Subcutaneous adipose tissue (tissue), 4 donors: Measurements from ENCODE around the gene CSN2. TPM values are rescaled to one million over a fixed set of nuclear protein-coding genes. Genes with fewer than 3 reads are reported as not detected.

Experiments used
- total RNA-seq, 4 donors: library from RNA; depleted of rRNA; stranded (reverse); fragments of >200 nt; gene quantifications; one replicate each; pipeline ENCODE4 v1.1.0, GENCODE V29; 2016
- TF ChIP-seq, protein P1 (sequence below): fragments of 450-650 bp; IDR thresholded peaks from one replicate; pipeline ENCODE4 v1.5.1; 2016; ENCODE audit warnings: low read depth, mild to moderate bottlenecking, control low read depth, antibody characterized with exemption, moderate library complexity

Gene CSN2
- total RNA-seq, 4 donors from 2014 or later = not detected

DNA sequence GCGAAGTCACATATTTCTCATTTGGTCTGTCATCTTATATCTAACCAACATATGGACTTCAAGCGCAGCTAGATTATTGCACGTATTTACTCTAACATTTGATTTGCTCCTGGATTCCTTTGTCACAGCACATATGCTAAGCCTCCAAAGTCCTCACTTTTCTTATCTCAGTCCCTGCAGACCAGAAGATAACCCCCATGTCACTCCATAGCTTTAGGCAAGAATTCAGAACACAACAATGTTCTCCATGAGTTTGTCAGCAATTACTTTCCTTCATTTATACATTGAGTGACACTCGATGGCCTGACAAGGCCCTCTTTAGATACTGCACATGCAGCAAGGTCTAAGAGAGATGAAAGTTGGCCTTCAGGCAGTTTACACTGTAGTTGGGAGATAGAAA lies 25.5 kb upstream of the CSN2 start:
- TF ChIP-seq, protein P1, sequence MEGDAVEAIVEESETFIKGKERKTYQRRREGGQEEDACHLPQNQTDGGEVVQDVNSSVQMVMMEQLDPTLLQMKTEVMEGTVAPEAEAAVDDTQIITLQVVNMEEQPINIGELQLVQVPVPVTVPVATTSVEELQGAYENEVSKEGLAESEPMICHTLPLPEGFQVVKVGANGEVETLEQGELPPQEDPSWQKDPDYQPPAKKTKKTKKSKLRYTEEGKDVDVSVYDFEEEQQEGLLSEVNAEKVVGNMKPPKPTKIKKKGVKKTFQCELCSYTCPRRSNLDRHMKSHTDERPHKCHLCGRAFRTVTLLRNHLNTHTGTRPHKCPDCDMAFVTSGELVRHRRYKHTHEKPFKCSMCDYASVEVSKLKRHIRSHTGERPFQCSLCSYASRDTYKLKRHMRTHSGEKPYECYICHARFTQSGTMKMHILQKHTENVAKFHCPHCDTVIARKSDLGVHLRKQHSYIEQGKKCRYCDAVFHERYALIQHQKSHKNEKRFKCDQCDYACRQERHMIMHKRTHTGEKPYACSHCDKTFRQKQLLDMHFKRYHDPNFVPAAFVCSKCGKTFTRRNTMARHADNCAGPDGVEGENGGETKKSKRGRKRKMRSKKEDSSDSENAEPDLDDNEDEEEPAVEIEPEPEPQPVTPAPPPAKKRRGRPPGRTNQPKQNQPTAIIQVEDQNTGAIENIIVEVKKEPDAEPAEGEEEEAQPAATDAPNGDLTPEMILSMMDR = no peak

DNA sequence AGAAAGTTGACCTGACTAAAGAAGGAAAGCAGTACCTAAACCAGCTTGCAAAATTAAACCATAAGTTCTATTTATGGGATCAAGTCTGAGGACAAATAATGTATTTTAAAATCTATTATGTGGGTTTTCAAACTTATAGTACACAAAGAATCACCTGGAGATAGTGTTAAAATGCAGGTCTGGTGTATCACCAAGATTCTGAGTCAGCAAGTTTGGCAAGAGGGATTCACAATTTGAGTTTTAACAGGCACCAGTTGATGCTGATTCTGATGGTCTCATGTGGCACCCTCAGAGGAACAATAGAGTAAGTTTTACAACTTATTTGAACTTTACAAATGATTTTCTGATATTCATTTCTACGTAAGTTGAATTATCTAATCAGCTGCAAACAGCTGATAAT lies 21.1 kb upstream of the CSN2 start:
- TF ChIP-seq, protein P1 = no peak

DNA sequence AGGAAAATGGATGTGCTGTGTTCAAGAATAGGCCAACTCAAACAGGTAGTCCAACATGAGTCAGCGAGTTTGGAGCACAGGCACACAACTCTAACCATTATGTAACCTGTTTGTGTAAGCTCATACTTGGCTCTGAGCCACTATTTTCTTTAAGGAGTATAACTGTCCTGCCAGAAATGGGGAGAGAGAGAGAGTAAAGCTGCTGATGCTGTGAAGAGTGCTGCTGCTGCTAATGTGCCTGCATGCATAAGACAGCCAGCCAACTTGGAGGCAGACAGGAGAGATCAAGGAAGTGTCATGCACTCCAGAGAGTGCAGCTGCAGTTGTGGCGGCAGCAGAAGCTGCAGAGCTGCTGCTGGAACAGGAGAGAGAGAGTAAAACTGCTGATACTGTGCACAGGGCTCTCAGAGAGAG lies 18.5 kb upstream of the CSN2 start:
- TF ChIP-seq, protein P1 = no peak

DNA sequence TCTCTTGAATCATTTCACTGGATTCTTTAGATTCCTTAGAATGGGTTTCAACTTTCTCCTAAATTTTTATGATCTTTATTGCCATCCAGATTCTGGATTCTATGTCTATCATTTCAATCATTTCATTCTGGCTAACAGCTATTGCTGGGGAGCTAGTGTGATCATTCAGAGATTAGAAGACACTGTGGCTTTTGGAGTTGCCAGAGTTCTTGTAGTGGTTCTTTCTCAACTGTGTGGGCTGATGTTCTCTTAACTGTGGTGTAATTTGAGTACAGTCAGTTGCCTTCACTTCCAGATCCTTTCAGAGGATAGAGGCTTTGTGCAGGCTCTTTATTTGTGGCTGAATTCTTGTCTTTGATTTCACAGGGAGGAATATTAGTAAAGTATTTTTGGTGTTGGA lies 12.1 kb upstream of the CSN2 start:
- TF ChIP-seq, protein P1 = no peak

DNA sequence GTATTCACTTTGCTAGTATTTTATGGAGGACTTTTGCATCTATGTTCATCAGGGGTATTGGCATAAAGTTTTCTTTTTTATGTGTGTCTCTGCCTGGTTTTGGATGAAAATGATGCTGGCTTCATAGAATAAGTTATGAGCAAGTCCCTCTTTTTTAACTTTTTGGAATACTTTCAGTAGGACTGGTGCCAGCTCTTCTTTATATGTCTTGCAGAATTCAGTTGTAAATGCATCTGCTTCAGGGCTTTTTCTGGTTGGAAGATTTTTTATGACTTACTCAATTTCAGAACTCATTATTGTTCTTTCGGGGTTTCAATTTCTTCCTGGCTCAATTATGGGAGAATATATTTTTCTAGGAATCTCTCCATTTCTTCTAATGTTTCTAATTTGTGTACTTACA lies 9.1 kb upstream of the CSN2 start:
- TF ChIP-seq, protein P1 = no peak

DNA sequence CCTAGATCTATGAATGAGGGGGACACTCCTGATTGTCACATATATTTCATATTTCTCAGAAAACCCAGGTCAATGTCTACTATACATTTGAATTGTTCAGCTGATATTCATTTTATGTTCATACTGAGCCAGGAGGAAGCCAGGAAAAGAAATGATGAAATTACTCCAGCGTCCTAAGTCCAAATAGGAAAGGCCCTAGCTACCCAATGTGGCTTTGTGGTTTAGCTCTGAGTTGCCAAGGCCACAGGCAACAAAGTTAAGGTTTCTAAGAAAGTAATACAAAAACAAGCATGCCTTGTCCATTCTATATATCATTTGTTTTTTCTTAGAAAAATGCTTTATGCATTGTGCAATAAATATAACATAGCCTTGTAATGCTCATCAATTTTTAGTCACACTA lies 4.5 kb upstream of the CSN2 start:
- TF ChIP-seq, protein P1 = no peak

DNA sequence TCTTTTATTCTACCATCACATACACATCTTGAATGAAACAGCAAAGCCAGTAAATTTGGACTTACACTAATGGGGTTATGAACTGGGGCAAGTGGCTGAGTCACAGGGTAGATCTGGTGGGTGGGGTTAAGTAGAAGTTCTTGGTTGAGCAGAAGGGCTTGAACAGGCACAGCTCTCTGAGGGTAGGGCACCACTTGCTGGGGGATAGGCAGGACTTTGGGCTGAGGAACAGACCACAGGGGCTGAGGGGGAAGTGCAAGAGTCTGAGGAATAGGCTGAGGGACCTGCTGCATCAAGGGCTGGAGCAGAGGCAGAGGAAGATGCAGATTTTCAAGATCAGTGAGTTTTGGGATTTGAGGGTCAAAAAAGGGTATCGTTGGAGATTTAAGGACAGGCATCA lies 8.3 kb downstream of the CSN2 start:
- TF ChIP-seq, protein P1 = no peak
